HEK293 (cell line): ENCODE results near the gene EVPLL.

Experiments
- BCL6B ChIP-seq: fragments of 450-650 bp; formaldehyde crosslinking; IDR thresholded peaks from 2 replicates; pipeline ENCODE4 v1.5.1; 2017; ENCODE audit warnings: missing biosample characterization, missing genetic modification characterization
- EGR2 ChIP-seq: fragments of 450-650 bp; formaldehyde crosslinking; IDR thresholded peaks from 2 replicates; pipeline ENCODE4 v1.5.1; 2016; ENCODE audit warnings: low read depth, missing biosample characterization, missing genetic modification characterization
- FEZF1 ChIP-seq: fragments of 450-650 bp; formaldehyde crosslinking; IDR thresholded peaks from 2 replicates; pipeline ENCODE4 v1.5.1; 2016; ENCODE audit warnings: missing biosample characterization, missing genetic modification characterization
- GLIS1 ChIP-seq: fragments of 450-650 bp; formaldehyde crosslinking; IDR thresholded peaks from 2 replicates; pipeline ENCODE4 v1.5.1; 2016; ENCODE audit warnings: missing biosample characterization, missing genetic modification characterization
- GLIS2 ChIP-seq: fragments of 450-650 bp; formaldehyde crosslinking; IDR thresholded peaks from 2 replicates; pipeline ENCODE4 v1.5.1; 2016; ENCODE audit warnings: missing biosample characterization, missing genetic modification characterization
- HIC1 ChIP-seq: fragments of 450-650 bp; formaldehyde crosslinking; IDR thresholded peaks from 2 replicates; pipeline ENCODE4 v1.5.1; 2016; ENCODE audit warnings: missing biosample characterization, missing genetic modification characterization
- KLF8 ChIP-seq: fragments of 450-650 bp; formaldehyde crosslinking; IDR thresholded peaks from 2 replicates; pipeline ENCODE4 v1.5.1; 2016; ENCODE audit warnings: missing biosample characterization, missing genetic modification characterization
- KLF9 ChIP-seq: fragments of 450-650 bp; formaldehyde crosslinking; IDR thresholded peaks from 2 replicates; pipeline ENCODE4 v1.5.1; 2016; ENCODE audit warnings: missing biosample characterization, missing genetic modification characterization, low read depth
- PRDM1 ChIP-seq: fragments of 450-650 bp; formaldehyde crosslinking; IDR thresholded peaks from 2 replicates; pipeline ENCODE4; 2016; ENCODE audit warnings: missing biosample characterization, missing genetic modification characterization
- SP2 ChIP-seq: fragments of 450-650 bp; formaldehyde crosslinking; IDR thresholded peaks from 2 replicates; pipeline ENCODE4 v1.5.1; 2016; ENCODE audit warnings: missing biosample characterization, missing genetic modification characterization
- ZBTB17 ChIP-seq: fragments of 450-650 bp; formaldehyde crosslinking; IDR thresholded peaks from 2 replicates; pipeline ENCODE4 v1.5.1; 2016; ENCODE audit warnings: missing biosample characterization, missing genetic modification characterization
- ZBTB20 ChIP-seq: fragments of 450-650 bp; formaldehyde crosslinking; IDR thresholded peaks from 2 replicates; pipeline ENCODE4 v1.5.1; 2016; ENCODE audit warnings: missing biosample characterization, missing genetic modification characterization
- ZBTB21 ChIP-seq: fragments of 450-650 bp; formaldehyde crosslinking; IDR thresholded peaks from 2 replicates; pipeline ENCODE4 v1.5.1; 2017; ENCODE audit warnings: missing biosample characterization, missing genetic modification characterization
- ZNF10 ChIP-seq: fragments of 450-650 bp; formaldehyde crosslinking; IDR thresholded peaks from 2 replicates; pipeline ENCODE4 v1.5.1; 2017; ENCODE audit warnings: missing biosample characterization, missing genetic modification characterization
- ZNF155 ChIP-seq: fragments of 450-650 bp; formaldehyde crosslinking; IDR thresholded peaks from 2 replicates; pipeline ENCODE4 v1.5.1; 2016; ENCODE audit warnings: missing biosample characterization, missing genetic modification characterization
- ZNF169 ChIP-seq: fragments of 450-650 bp; formaldehyde crosslinking; IDR thresholded peaks from 2 replicates; pipeline ENCODE4 v1.5.1; 2016; ENCODE audit warnings: missing biosample characterization, missing genetic modification characterization
- ZNF175 ChIP-seq: fragments of 450-650 bp; formaldehyde crosslinking; IDR thresholded peaks from 2 replicates; pipeline ENCODE4 v1.5.1; 2016; ENCODE audit warnings: missing biosample characterization, missing genetic modification characterization
- ZNF2 ChIP-seq: fragments of 450-650 bp; formaldehyde crosslinking; IDR thresholded peaks from 2 replicates; pipeline ENCODE4 v1.5.1; 2016; ENCODE audit warnings: missing biosample characterization, missing genetic modification characterization
- ZNF37A ChIP-seq: fragments of 450-650 bp; IDR thresholded peaks from 2 replicates; pipeline ENCODE4 v1.5.1; 2018; ENCODE audit warnings: missing biosample characterization, missing genetic modification characterization
- ZNF510 ChIP-seq: fragments of 450-650 bp; formaldehyde crosslinking; IDR thresholded peaks from 2 replicates; pipeline ENCODE4 v1.5.1; 2018; ENCODE audit warnings: mild to moderate bottlenecking, missing genetic modification characterization, missing biosample characterization; ENCODE audit not compliant: insufficient replicate concordance
- ZNF585B ChIP-seq: fragments of 450-650 bp; formaldehyde crosslinking; IDR thresholded peaks from 2 replicates; pipeline ENCODE4 v1.5.1; 2016; ENCODE audit warnings: missing biosample characterization, missing genetic modification characterization
- ZNF600 ChIP-seq: fragments of 450-650 bp; formaldehyde crosslinking; IDR thresholded peaks from 2 replicates; pipeline ENCODE4 v1.5.1; 2016; ENCODE audit warnings: missing biosample characterization, missing genetic modification characterization
- ZNF621 ChIP-seq: fragments of 450-650 bp; formaldehyde crosslinking; IDR thresholded peaks from 2 replicates; pipeline ENCODE4 v1.5.1; 2017; ENCODE audit warnings: missing biosample characterization, missing genetic modification characterization
- ZNF623 ChIP-seq: fragments of 450-650 bp; formaldehyde crosslinking; IDR thresholded peaks from 2 replicates; pipeline ENCODE4 v1.5.1; 2016; ENCODE audit warnings: missing biosample characterization, missing genetic modification characterization
- ZNF626 ChIP-seq: fragments of 450-650 bp; sonication (Bioruptor Pico); formaldehyde crosslinking; IDR thresholded peaks from 2 replicates; pipeline ENCODE4 v1.5.1; 2018; ENCODE audit warnings: missing biosample characterization, missing genetic modification characterization, inconsistent platforms
- ZNF654 ChIP-seq: fragments of 450-650 bp; formaldehyde crosslinking; IDR thresholded peaks from 2 replicates; pipeline ENCODE4 v1.5.1; 2016; ENCODE audit warnings: low read depth, missing biosample characterization, missing genetic modification characterization
- ZNF776 ChIP-seq: fragments of 450-650 bp; formaldehyde crosslinking; IDR thresholded peaks from 2 replicates; pipeline ENCODE4 v1.5.0; 2017; ENCODE audit warnings: missing biosample characterization, missing genetic modification characterization, borderline replicate concordance
- ZSCAN4 ChIP-seq: fragments of 450-650 bp; formaldehyde crosslinking; IDR thresholded peaks from 2 replicates; pipeline ENCODE4 v1.5.1; 2017; ENCODE audit warnings: missing biosample characterization, missing genetic modification characterization
- ZXDB ChIP-seq: fragments of 450-650 bp; formaldehyde crosslinking; IDR thresholded peaks from 2 replicates; pipeline ENCODE4 v1.5.1; 2016; ENCODE audit warnings: missing biosample characterization, missing genetic modification characterization
- TF ChIP-seq, protein P1 (sequence below): fragments of 450-650 bp; formaldehyde crosslinking; IDR thresholded peaks from 2 replicates; pipeline ENCODE4 v1.5.1; 2016; ENCODE audit warnings: missing biosample characterization, missing genetic modification characterization
- TF ChIP-seq, protein P2 (sequence below): fragments of 450-650 bp; formaldehyde crosslinking; IDR thresholded peaks from 2 replicates; pipeline ENCODE4 v1.5.1; 2016; ENCODE audit warnings: missing biosample characterization, missing genetic modification characterization
- TF ChIP-seq, protein P3 (sequence below): fragments of 450-650 bp; formaldehyde crosslinking; IDR thresholded peaks from 2 replicates; pipeline ENCODE4 v1.5.1; 2016; ENCODE audit warnings: missing biosample characterization, missing genetic modification characterization

Gene EVPLL

GRCh38 chr17:18363101-18364049 is 14.2 kb upstream of the EVPLL start, which contains the start of gene SHMT1 (continued):
- TF ChIP-seq HIC1 (tag by site-specific recombination): peak; percentile 52; the same call in 1 of the 2 replicates
- TF ChIP-seq, protein P1, sequence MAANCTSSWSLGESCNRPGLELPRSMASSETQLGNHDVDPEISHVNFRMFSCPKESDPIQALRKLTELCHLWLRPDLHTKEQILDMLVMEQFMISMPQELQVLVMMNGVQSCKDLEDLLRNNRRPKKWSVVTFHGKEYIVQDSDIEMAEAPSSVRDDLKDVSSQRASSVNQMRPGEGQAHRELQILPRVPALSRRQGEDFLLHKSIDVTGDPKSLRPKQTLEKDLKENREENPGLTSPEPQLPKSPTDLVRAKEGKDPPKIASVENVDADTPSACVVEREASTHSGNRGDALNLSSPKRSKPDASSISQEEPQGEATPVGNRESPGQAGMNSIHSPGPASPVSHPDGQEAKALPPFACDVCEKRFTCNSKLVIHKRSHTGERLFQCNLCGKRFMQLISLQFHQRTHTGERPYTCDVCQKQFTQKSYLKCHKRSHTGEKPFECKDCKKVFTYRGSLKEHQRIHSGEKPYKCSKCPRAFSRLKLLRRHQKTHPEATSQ: peak; percentile 78; the same call in 1 of the 2 replicates
- TF ChIP-seq ZNF585B: no peak
- peak; percentile 77 for TF ChIP-seq ZBTB20 (tag by site-specific recombination)
- peak; percentile 47; the same call in 1 of the 2 replicates for TF ChIP-seq ZNF10 (tag by site-specific recombination)
- TF ChIP-seq EGR2: peak; percentile 81
- TF ChIP-seq KLF8 (tag by site-specific recombination): peak; percentile 56; the same call in 1 of the 2 replicates
- peak; percentile 98 for TF ChIP-seq SP2 (tag by site-specific recombination)
- no peak for TF ChIP-seq ZNF626 (tag by site-specific recombination)
- TF ChIP-seq ZNF654 (tag by site-specific recombination): no peak
- no peak for TF ChIP-seq BCL6B (tag by site-specific recombination)
- TF ChIP-seq ZNF169 (tag by site-specific recombination): no peak
- no peak for TF ChIP-seq ZNF623 (tag by site-specific recombination)
- no peak; the same call in 1 of the 2 replicates for TF ChIP-seq GLIS1 (tag by site-specific recombination)
- peak; percentile 90 for TF ChIP-seq ZBTB17 (tag by site-specific recombination)
- peak; percentile 70 for TF ChIP-seq GLIS2 (tag by site-specific recombination)
- TF ChIP-seq ZNF510 (tag by site-specific recombination): no peak
- TF ChIP-seq FEZF1 (tag by site-specific recombination): no peak
- TF ChIP-seq ZNF776 (tag by site-specific recombination): no peak
- no peak for TF ChIP-seq ZXDB (tag by site-specific recombination)
- no peak for TF ChIP-seq ZNF37A (tag by site-specific recombination)
- no peak for TF ChIP-seq ZNF175
- TF ChIP-seq, protein P2, sequence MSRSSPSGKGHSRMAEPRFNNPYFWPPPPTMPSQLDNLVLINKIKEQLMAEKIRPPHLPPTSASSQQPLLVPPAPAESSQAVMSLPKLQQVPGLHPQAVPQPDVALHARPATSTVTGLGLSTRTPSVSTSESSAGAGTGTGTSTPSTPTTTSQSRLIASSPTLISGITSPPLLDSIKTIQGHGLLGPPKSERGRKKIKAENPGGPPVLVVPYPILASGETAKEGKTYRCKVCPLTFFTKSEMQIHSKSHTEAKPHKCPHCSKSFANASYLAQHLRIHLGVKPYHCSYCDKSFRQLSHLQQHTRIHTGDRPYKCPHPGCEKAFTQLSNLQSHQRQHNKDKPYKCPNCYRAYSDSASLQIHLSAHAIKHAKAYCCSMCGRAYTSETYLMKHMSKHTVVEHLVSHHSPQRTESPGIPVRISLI (tag by site-specific recombination): no peak
- peak; percentile 81; the same call in 1 of the 2 replicates for TF ChIP-seq ZNF600
- no peak for TF ChIP-seq ZBTB21 (tag by site-specific recombination)
- no peak for TF ChIP-seq ZNF155
- TF ChIP-seq, protein P3, sequence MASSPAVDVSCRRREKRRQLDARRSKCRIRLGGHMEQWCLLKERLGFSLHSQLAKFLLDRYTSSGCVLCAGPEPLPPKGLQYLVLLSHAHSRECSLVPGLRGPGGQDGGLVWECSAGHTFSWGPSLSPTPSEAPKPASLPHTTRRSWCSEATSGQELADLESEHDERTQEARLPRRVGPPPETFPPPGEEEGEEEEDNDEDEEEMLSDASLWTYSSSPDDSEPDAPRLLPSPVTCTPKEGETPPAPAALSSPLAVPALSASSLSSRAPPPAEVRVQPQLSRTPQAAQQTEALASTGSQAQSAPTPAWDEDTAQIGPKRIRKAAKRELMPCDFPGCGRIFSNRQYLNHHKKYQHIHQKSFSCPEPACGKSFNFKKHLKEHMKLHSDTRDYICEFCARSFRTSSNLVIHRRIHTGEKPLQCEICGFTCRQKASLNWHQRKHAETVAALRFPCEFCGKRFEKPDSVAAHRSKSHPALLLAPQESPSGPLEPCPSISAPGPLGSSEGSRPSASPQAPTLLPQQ (tag by site-specific recombination): no peak
- peak; percentile 54; the same call in 1 of the 2 replicates for TF ChIP-seq KLF9
- no peak for TF ChIP-seq ZNF621 (tag by site-specific recombination)
- no peak for TF ChIP-seq ZNF2 (tag by site-specific recombination)
- TF ChIP-seq ZSCAN4 (tag by site-specific recombination): peak; percentile 14; the same call in 1 of the 2 replicates
- no peak for TF ChIP-seq PRDM1 (tag by site-specific recombination)
